ENCODE data around the gene NLGN3.

GRCh38 chrX:71175531-71175930 is 30.9 kb downstream of the NLGN3 start:
- TF ChIP-seq CTCF (IDR thresholded peaks at IDR 0.05) (no peak), POLR2A (IDR thresholded peaks at IDR 0.05) (no peak), EP300 (IDR thresholded peaks at IDR 0.05) (no peak)
